ENCODE data around the gene APMAP. TPM values are rescaled to one million over a fixed set of nuclear protein-coding genes. Genes with fewer than 3 reads are reported as not detected.

APMAP gene
- total RNA-seq, 2 experiments from 2014 or later: 45.5 to 46.6 TPM

DNA sequence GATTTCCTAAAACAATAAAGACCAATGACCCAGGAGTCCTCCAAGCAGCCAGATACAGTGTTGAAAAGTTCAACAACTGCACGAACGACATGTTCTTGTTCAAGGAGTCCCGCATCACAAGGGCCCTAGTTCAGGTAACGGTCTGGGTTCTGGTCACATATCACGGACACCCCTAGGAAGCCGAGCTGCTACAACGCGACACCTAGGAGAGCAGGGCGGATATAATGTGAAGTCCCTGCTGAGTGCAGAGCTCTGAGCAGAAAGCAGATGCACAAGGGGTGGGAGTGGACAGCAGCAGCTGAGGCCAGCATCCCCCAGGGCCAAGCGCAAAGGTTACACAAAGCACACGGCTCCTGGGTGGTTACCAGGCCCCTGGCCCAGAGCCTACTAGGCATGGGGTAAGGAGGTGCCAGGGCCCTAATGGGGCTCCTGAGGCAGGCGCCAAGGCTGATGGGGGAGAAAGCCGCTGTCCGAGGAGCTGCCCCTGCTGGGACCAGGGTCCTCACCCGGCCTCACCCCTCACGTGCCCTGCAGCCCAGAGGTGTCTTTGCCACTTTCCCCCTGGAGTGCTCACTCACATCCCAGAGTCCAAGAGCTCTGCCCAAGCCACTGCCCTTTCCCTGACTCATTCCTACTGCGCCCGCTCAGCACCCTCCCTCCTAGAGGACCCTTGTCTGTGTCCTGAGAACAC lies 35.1 kb downstream of the APMAP start:
- H3K4me3 Mint-ChIP-seq: no peak overlapping the region
- CTCF ChIA-PET: no interaction called here
- intact Hi-C loops (cut with micrococcal nuclease): no loop called here
- peaks cover 35% of the 10 kb centered on the region for H3K36me3 Mint-ChIP-seq
- POLR2A ChIA-PET: no interaction called here
- H3K4me1 Mint-ChIP-seq (ENCODE audit: low read depth): peaks cover 47% of the 10 kb centered on the region
- no peaks in the 10 kb centered on the region for H3K27me3 Mint-ChIP-seq
- H3K27ac Mint-ChIP-seq: no peak overlapping the region
- no peaks in the 10 kb centered on the region for H3K9me3 Mint-ChIP-seq
- no peak for DNase-seq

GRCh38 chr20:24956001-24956841 lies 36.3 kb downstream of the APMAP start:
- Mint-ChIP-seq H3K27ac (peak overlapping the region; percentile 64), H3K27me3 (no peaks in the 10 kb centered on the region), H3K4me1 (ENCODE audit: low read depth) (peaks cover 42% of the 10 kb centered on the region), H3K4me3 (no peak overlapping the region), H3K36me3 (peaks cover 23% of the 10 kb centered on the region), H3K9me3 (no peaks in the 10 kb centered on the region)
- POLR2A ChIA-PET: no interaction called here
- DNase-seq: no peak
- intact Hi-C loops (cut with micrococcal nuclease): no loop called here
- CTCF ChIA-PET: interaction anchor here (1.4 to 2.5 kb wide), 2 partner anchors 8 to 25 kb away, joined by 9 to 10 read pairs; no protein-coding TSS in a partner anchor

DNA sequence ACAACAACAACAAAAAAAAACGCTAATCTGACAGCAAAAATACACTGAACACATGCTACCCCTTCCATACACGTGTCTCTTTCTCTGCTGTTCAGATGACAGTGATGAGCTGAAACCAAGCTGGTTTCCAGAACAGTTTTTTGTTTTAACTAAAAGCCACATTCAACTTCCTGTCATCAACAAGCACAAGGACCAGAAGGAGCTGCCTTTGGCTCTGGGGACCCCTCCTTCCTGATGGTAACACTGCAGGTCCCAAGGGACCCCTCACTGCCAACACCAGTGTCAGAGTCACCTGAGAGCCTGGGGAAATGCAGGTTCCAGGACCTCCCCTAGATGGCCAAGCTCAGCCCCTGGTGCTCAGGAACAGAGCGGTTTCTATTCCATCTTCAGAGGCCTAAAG lies 37.5 kb downstream of the APMAP start:
- H3K9me3 Mint-ChIP-seq: no peaks in the 10 kb centered on the region
- H3K27me3 Mint-ChIP-seq: no peaks in the 10 kb centered on the region
- no peak overlapping the region for H3K4me3 Mint-ChIP-seq
- peaks cover 18% of the 10 kb centered on the region for H3K36me3 Mint-ChIP-seq
- CTCF ChIA-PET: interaction anchor here (0.7 to 2.5 kb wide), 3 partner anchors 9 to 293 kb away, joined by 3 to 10 read pairs (median 9); partner anchors contain the start of gene PYGB
- POLR2A ChIA-PET: no interaction called here
- intact Hi-C loops (cut with micrococcal nuclease): no loop called here
- H3K27ac Mint-ChIP-seq: peak overlapping the region; percentile 74
- peak; percentile 27 for DNase-seq
- peaks cover 36% of the 10 kb centered on the region for H3K4me1 Mint-ChIP-seq (ENCODE audit: low read depth)

DNA sequence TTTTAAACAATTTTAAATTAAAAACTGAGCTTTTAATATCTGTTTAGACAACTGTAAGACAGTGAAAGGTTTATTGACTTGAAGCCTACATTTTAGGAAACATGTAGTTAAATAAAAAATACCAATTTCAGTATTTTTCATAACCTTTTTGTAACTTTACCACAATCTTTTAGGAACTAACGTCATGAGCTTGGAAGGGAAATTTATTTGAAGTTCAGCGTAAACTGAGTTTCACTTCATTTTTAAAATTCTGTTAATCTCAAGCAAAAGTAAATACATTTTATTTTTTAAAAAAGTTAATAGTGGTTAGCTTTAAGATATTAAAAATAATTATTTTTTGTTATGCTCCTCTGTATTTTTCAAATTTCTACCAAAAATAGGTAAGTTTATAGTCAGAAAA lies 38.0 kb downstream of the APMAP start:
- intact Hi-C loops (cut with micrococcal nuclease): no loop called here
- Mint-ChIP-seq H3K27me3 (no peaks in the 10 kb centered on the region), H3K4me1 (ENCODE audit: low read depth) (peaks cover 37% of the 10 kb centered on the region), H3K4me3 (no peak overlapping the region), H3K27ac (peak overlapping the region; percentile 74), H3K36me3 (peaks cover 19% of the 10 kb centered on the region), H3K9me3 (no peaks in the 10 kb centered on the region)
- CTCF ChIA-PET: interaction anchor here (0.7 to 2.5 kb wide), 4 partner anchors 10 to 294 kb away, joined by 3 to 10 read pairs (median 7); partner anchors contain the start of gene PYGB
- POLR2A ChIA-PET: no interaction called here
- DNase-seq: no peak

- Mint-ChIP-seq H3K9me3 (no peaks in the 10 kb centered on the region), H3K36me3 (peaks cover 16% of the 10 kb centered on the region), H3K4me1 (ENCODE audit: low read depth) (peaks cover 41% of the 10 kb centered on the region), H3K4me3 (no peak overlapping the region), H3K27me3 (no peaks in the 10 kb centered on the region), H3K27ac (peak overlapping the region; percentile 32)
- no peak for DNase-seq
- CTCF ChIA-PET: interaction anchor here (1.2 to 2.5 kb wide), 2 partner anchors 23 to 36 kb away, joined by 5 to 10 read pairs; no protein-coding TSS in a partner anchor
- intact Hi-C loops (cut with micrococcal nuclease): no loop called here
- POLR2A ChIA-PET: no interaction called here
Observed at GRCh38 chr20:24954151-24954550, 38.4 kb downstream of the APMAP start.

DNA sequence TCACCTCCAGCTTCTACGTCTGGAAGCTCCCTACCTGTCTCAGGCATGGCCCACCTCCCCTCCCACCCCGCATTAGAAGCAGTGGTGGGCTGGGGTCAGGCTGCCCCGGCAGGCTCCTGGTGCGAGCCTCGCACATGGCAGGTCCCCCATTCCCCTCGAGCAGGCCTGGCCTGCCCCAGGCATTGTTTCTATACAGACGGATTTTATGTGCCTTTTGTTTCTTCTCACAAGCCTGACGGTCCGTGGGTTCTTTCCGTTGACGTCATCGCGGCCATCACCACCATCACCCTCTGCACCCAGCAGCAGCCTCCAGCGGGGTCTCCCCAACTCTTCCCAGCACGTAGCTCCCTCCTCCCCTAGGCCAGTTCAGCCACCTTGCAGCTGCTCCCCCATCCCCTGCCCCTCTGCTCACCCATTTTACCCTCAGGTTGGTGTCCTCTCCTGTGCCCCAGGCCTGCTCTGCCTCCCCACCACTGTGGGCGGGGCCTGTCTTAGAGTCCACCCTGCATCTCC lies 38.9 kb downstream of the APMAP start:
- peaks cover 1% of the 10 kb centered on the region for H3K9me3 Mint-ChIP-seq
- H3K4me3 Mint-ChIP-seq: no peak overlapping the region
- no peak for DNase-seq
- ChIA-PET POLR2A (no interaction called here), CTCF (interaction anchor here (1.2 to 2.5 kb wide), 2 partner anchors 22 to 36 kb away, joined by 5 to 10 read pairs; no protein-coding TSS in a partner anchor)
- H3K27ac Mint-ChIP-seq: peak overlapping the region; percentile 32
- H3K4me1 Mint-ChIP-seq (ENCODE audit: low read depth): peaks cover 44% of the 10 kb centered on the region
- H3K27me3 Mint-ChIP-seq: no peaks in the 10 kb centered on the region
- peaks cover 18% of the 10 kb centered on the region for H3K36me3 Mint-ChIP-seq
- intact Hi-C loops (cut with micrococcal nuclease): no loop called here

DNA sequence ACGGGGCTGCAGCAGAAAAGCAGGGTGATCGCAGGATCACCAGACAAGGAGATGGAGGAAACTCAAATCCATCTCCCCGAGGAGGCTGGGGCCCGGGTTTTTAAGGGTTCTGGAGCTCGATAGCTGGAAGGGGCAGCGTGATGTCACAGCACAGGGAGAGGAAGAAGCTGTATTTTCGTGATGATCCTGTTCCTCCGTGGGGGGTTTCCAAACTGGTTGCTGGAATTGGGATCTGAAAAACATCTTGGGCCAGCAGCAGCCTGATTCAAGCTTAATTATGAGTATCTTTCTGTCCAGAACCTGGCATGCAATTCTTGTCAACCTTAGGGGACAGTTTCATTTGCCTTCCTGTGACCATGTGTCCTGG lies 39.4 kb downstream of the APMAP start:
- peaks cover 5% of the 10 kb centered on the region for H3K9me3 Mint-ChIP-seq
- CTCF ChIA-PET: interaction anchor here (0.9 kb wide), 1 partner anchor 35 kb away, joined by 3 read pairs; no protein-coding TSS in a partner anchor
- H3K4me3 Mint-ChIP-seq: no peak overlapping the region
- DNase-seq: no peak
- POLR2A ChIA-PET: no interaction called here
- H3K36me3 Mint-ChIP-seq: peaks cover 19% of the 10 kb centered on the region
- peak overlapping the region; percentile 54 for H3K27ac Mint-ChIP-seq
- H3K27me3 Mint-ChIP-seq: no peaks in the 10 kb centered on the region
- H3K4me1 Mint-ChIP-seq (ENCODE audit: low read depth): peaks cover 48% of the 10 kb centered on the region
- intact Hi-C loops (cut with micrococcal nuclease): no loop called here

GRCh38 chr20:24952376-24953208 lies 40.0 kb downstream of the APMAP start:
- DNase-seq: no peak
- Mint-ChIP-seq H3K27me3 (no peaks in the 10 kb centered on the region), H3K4me1 (ENCODE audit: low read depth) (peaks cover 54% of the 10 kb centered on the region), H3K27ac (peak overlapping the region; percentile 54), H3K9me3 (peaks cover 11% of the 10 kb centered on the region), H3K4me3 (no peak overlapping the region), H3K36me3 (peaks cover 22% of the 10 kb centered on the region)
- ChIA-PET POLR2A (no interaction called here), CTCF (interaction anchor here (0.9 to 1.4 kb wide), 2 partner anchors 8 to 35 kb away, joined by 3 read pairs; no protein-coding TSS in a partner anchor)
- intact Hi-C loops (cut with micrococcal nuclease): no loop called here

DNA sequence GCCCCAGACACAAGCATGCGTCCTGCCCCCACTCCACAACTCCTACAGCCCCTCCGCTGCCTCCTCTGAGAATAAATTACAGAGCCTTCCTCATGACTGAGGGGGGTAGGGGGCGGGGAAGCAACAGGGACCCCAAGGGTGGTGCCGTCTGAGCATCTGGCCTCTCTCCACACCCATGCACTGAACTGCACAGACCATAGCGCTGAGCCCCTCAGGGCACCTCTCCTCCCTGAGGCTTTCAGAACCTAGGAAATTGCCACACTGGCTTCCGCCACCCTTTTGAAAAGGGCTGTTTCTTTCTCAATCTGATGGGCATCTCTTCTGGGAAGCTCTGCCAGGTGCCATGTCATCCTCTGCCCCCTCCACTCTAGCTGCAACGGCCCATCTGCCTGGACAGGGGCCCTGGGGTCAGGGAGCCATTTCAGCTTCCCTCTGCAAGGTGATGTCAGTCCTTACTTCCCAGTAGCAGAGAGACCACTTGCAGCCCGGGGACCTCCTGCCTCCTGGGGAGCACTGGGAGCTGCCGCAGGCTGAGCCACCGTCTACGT lies 40.9 kb downstream of the APMAP start:
- Mint-ChIP-seq H3K4me3 (peak overlapping the region; percentile 83), H3K4me1 (ENCODE audit: low read depth) (peaks cover 59% of the 10 kb centered on the region), H3K9me3 (peaks cover 20% of the 10 kb centered on the region), H3K27ac (peak overlapping the region; percentile 65), H3K27me3 (no peaks in the 10 kb centered on the region), H3K36me3 (peaks cover 30% of the 10 kb centered on the region)
- intact Hi-C loops (cut with micrococcal nuclease): no loop called here
- ChIA-PET CTCF (interaction anchor here (0.7 to 1.4 kb wide), 2 partner anchors 9 to 35 kb away, joined by 3 read pairs; no protein-coding TSS in a partner anchor), POLR2A (interaction anchor here (2.9 kb wide), 1 partner anchor 106 kb away, joined by 15 read pairs; the partner anchor contains the start of gene ACSS1)
- DNase-seq: no peak

GRCh38 chr20:24950836-24951525 lies 41.6 kb downstream of the APMAP start:
- Mint-ChIP-seq H3K36me3 (peaks cover 36% of the 10 kb centered on the region), H3K9me3 (peaks cover 26% of the 10 kb centered on the region), H3K4me3 (peak overlapping the region; percentile 83), H3K27me3 (no peaks in the 10 kb centered on the region), H3K4me1 (ENCODE audit: low read depth) (peaks cover 59% of the 10 kb centered on the region), H3K27ac (peak overlapping the region; percentile 56)
- intact Hi-C loops (cut with micrococcal nuclease): no loop called here
- POLR2A ChIA-PET: interaction anchor here (2.9 kb wide), 1 partner anchor 107 kb away, joined by 15 read pairs; the partner anchor contains the start of gene ACSS1
- CTCF ChIA-PET: interaction anchor here (0.6 to 0.7 kb wide), 2 partner anchors 36 to 209 kb away, joined by 3 read pairs; no protein-coding TSS in a partner anchor
- no peak for DNase-seq

All from activated CD4-positive, alpha-beta memory T cell treated with anti-CD3 and anti-CD28 coated beads for 36 hours (primary cell).